Liver (tissue), 9 donors: ENCODE measurements around the gene DOCK2. TPM values are rescaled to one million over a fixed set of nuclear protein-coding genes. Genes with fewer than 3 reads are reported as not detected.

Experiments used
- DNase-seq: peaks from one replicate; pipeline ENCODE4 v3.0.0-alpha.2; 2017; ENCODE audit warnings: low spot score
- H3K27ac ChIP-seq, 2 donors: one replicate each; pipeline ENCODE4 v1.7.0; 2013; ENCODE audit warnings: inconsistent platforms in 2 of 2, low read length in 2 of 2, control low read depth in 1 of 2, low read depth in 1 of 2, mild to moderate bottlenecking in 1 of 2
- H3K27me3 ChIP-seq, 4 donors: one replicate each; pipeline versions ENCODE4 v1.6.1 to v1.7.0; 2013; ENCODE audit warnings: low read length in 3 of 4, inconsistent platforms in 1 of 4, mild to moderate bottlenecking in 1 of 4, moderate library complexity in 1 of 4; ENCODE audit not compliant: control insufficient read depth in 4 of 4, insufficient read depth in 4 of 4
- H3K36me3 ChIP-seq, 4 donors: one replicate each; pipeline versions ENCODE4 v1.6.1 to v1.7.0; 2013; ENCODE audit warnings: low read length in 3 of 4, mild to moderate bottlenecking in 3 of 4, low read depth in 1 of 4, moderate library complexity in 1 of 4; ENCODE audit not compliant: control insufficient read depth in 4 of 4, insufficient read depth in 3 of 4
- H3K4me1 ChIP-seq, 4 donors: one replicate each; pipeline versions ENCODE4 v1.6.1 to v1.7.0; 2013; ENCODE audit warnings: low read length in 3 of 4, mild to moderate bottlenecking in 3 of 4, moderate library complexity in 1 of 4; ENCODE audit not compliant: control insufficient read depth in 4 of 4, insufficient read depth in 4 of 4
- H3K4me3 ChIP-seq, 3 donors: one replicate each; pipeline versions ENCODE4 v1.6.1 to v1.7.0; 2013; ENCODE audit warnings: low read length in 3 of 3, control low read depth in 1 of 3, low read depth in 1 of 3, mild to moderate bottlenecking in 1 of 3
- H3K9ac ChIP-seq, 2 donors: one replicate each; pipeline ENCODE4 v1.7.0; 2013; ENCODE audit warnings: low read length in 2 of 2, mild to moderate bottlenecking in 2 of 2, moderate library complexity in 2 of 2, control low read depth in 1 of 2, low read depth in 1 of 2
- H3K9me3 ChIP-seq, 4 donors: one replicate each; pipeline versions ENCODE4 v1.6.1 to v1.7.0; 2013; ENCODE audit warnings: low read length in 3 of 4; ENCODE audit not compliant: control insufficient read depth in 4 of 4
- ATF3 ChIP-seq: IDR thresholded peaks from 2 replicates; pipeline ENCODE4 v1.6.1; 2016; ENCODE audit warnings: antibody characterized with exemption
- EGR1 ChIP-seq, 2 donors: IDR thresholded peaks; 2 replicates each; pipeline ENCODE4 v1.6.1; 2016 to 2018; ENCODE audit warnings: antibody characterized with exemption in 2 of 2, low read depth in 2 of 2
- FOXA1 ChIP-seq: IDR thresholded peaks from 2 replicates; pipeline ENCODE4 v1.6.1; 2016; ENCODE audit warnings: antibody characterized with exemption
- FOXA2 ChIP-seq: IDR thresholded peaks from 2 replicates; pipeline ENCODE4 v1.6.1; 2016; ENCODE audit warnings: antibody characterized with exemption
- GABPA ChIP-seq, 2 donors: IDR thresholded peaks in 1 of 2; conservative IDR thresholded peaks in 1 of 2; 2 replicates each; pipeline ENCODE4 v1.6.1; 2016; ENCODE audit warnings: antibody characterized with exemption in 2 of 2, mild to moderate bottlenecking in 1 of 2, moderate library complexity in 1 of 2
- HNF4A ChIP-seq, 2 donors: conservative IDR thresholded peaks; 2 replicates each; pipeline ENCODE4 v1.6.1; 2016; ENCODE audit warnings: antibody characterized with exemption in 2 of 2, mild to moderate bottlenecking in 2 of 2
- HNF4G ChIP-seq: IDR thresholded peaks from 2 replicates; pipeline ENCODE4 v1.6.1; 2016; ENCODE audit warnings: antibody characterized with exemption
- JUND ChIP-seq, 2 donors: IDR thresholded peaks; 2 replicates each; pipeline ENCODE4 v1.6.1; 2016; ENCODE audit warnings: antibody characterized with exemption in 2 of 2
- NR2F2 ChIP-seq: IDR thresholded peaks from 2 replicates; pipeline ENCODE4 v1.6.1; 2016; ENCODE audit warnings: antibody characterized with exemption
- RAD21 ChIP-seq, 2 donors: IDR thresholded peaks; 2 replicates each; pipeline ENCODE4 v1.6.1; 2016; ENCODE audit warnings: antibody characterized with exemption in 2 of 2, mild to moderate bottlenecking in 2 of 2
- SP1 ChIP-seq: IDR thresholded peaks from 2 replicates; pipeline ENCODE4 v1.6.1; 2018; ENCODE audit warnings: antibody characterized with exemption, mild to moderate bottlenecking
- TAF1 ChIP-seq: conservative IDR thresholded peaks from 2 replicates; pipeline ENCODE4 v1.6.1; 2016; ENCODE audit warnings: antibody characterized with exemption, mild to moderate bottlenecking
- YY1 ChIP-seq: IDR thresholded peaks from 2 replicates; pipeline ENCODE4 v1.6.1; 2016; ENCODE audit warnings: antibody characterized with exemption, mild to moderate bottlenecking
- WGBS: extraction: QIAGEN DNeasy Blood & Tissue Kit; methylation state at CpG from one replicate; pipeline ENCODE4 v1.1.7; 2013; 5-methylcytosine and 5-hydroxymethylcytosine counted together
- polyA plus RNA-seq, 2 donors: library from polyadenylated mRNA; stranded (reverse) in 1 of 2; unstranded in 1 of 2; fragments of 200-250 nt in 1 of 2; fragments of >200 nt in 1 of 2; fragmentation: Nextera tagmentation in 1 of 2; extraction: Ambion mirVana in 1 of 2; gene quantifications; one replicate each; pipeline versions ENCODE4 v1.2.1 to v1.2.3, GENCODE V29; 2013 to 2015
- total RNA-seq, 2 donors: library from RNA; depleted of rRNA; stranded (reverse); fragments of >200 nt; gene quantifications; one replicate each; pipeline ENCODE4 v1.2.3, GENCODE V29; 2014
- TF ChIP-seq, protein P1 (sequence below): fragments of 150-350 bp; IDR thresholded peaks from 2 replicates; pipeline ENCODE4 v1.5.1; 2017; ENCODE audit warnings: improper control_type of control experiment, low read depth, low read length; ENCODE audit not compliant: missing input control
- TF ChIP-seq, protein P2 (sequence below): IDR thresholded peaks from 2 replicates; pipeline ENCODE4 v1.6.1; 2016; ENCODE audit warnings: antibody characterized with exemption
- TF ChIP-seq, protein P3 (sequence below): IDR thresholded peaks from 2 replicates; pipeline ENCODE4 v1.6.1; 2016; ENCODE audit warnings: antibody characterized with exemption
- donor health status: healthy.
- donor health status: healthy.
- donor health status: healthy.
- donor health status: healthy.
- donor health status: healthy.

Gene DOCK2
- total and polyA plus RNA-seq, 4 donors, result 2.3 to 26.6 (median 8.2) TPM

DNA sequence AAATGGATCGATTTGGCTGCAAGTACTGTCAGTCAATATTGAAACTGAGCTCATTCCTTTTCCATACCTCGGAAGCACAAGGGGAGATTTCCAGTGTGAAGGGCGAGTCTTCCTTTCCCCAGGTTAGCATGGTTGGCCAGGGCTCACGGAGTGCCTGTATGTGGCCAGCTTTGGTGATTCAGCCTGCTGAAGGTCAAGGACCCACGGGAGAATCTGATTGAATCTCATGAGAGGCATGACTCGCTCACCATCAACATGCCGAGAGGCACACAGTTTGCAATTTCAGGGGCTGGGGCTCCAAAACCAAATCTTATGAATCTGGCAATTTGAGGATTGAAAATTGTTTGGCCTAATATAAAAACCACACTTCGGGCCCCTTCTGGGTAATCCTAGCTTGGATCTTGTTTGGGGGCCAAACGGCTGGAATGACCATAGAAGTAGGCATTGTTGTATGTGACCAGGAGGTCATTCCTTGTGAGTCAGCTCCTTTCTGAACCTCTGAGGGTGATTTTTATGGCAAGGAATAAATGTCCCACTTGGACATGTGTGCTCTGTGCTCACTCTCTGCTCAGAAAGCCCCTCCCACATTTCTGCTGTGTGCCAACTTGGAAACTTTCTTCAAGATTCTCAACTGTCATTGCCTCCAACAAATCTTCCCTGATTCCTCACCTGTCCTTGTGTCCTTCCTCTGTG lies 69.8 kb downstream of the DOCK2 start (continued):
- TF ChIP-seq, protein P1, sequence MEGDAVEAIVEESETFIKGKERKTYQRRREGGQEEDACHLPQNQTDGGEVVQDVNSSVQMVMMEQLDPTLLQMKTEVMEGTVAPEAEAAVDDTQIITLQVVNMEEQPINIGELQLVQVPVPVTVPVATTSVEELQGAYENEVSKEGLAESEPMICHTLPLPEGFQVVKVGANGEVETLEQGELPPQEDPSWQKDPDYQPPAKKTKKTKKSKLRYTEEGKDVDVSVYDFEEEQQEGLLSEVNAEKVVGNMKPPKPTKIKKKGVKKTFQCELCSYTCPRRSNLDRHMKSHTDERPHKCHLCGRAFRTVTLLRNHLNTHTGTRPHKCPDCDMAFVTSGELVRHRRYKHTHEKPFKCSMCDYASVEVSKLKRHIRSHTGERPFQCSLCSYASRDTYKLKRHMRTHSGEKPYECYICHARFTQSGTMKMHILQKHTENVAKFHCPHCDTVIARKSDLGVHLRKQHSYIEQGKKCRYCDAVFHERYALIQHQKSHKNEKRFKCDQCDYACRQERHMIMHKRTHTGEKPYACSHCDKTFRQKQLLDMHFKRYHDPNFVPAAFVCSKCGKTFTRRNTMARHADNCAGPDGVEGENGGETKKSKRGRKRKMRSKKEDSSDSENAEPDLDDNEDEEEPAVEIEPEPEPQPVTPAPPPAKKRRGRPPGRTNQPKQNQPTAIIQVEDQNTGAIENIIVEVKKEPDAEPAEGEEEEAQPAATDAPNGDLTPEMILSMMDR, result no peak
- TF ChIP-seq NR2F2, result no peak
- TF ChIP-seq TAF1, result no peak
- no peak for TF ChIP-seq JUND (IDR thresholded peaks at IDR 0.05)
- no peak for TF ChIP-seq YY1

DNA sequence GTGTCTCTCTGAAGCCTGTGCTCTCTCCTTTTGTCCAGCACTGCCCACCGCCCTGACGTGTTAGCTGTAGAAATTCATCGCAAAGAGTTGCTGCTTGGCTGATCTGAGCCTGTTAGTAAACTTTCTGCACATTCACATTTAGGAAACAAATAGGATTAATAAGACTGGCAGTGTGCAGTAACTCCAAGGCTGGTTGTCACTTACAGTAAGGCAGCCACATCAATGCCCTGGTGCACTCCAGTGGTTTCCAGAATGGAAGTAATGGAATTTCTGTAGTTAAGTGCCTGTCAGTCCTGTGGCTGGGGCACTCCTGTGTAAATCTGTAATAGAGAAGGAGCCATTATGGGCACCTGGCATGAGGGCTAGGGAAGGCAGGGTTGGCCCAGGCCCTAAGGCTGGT lies 70.6 kb downstream of the DOCK2 start:
- peaks cover 0 to 5% (median 0%) of the 10 kb centered on the region in 4 donors for H3K27me3 ChIP-seq
- H3K9me3 ChIP-seq, result no peaks in the 10 kb centered on the region
- H3K4me3 ChIP-seq, result no peak overlapping the region
- peaks cover 0 to 2% (median 0%) of the 10 kb centered on the region in 4 donors for H3K36me3 ChIP-seq
- 95% methylated on average over 3 of the region's 3 CpGs for WGBS
- no peaks in the 10 kb centered on the region for H3K4me1 ChIP-seq
- DNase-seq, result no peak
- no peak overlapping the region for H3K27ac ChIP-seq
- TF ChIP-seq SP1 (no peak), EGR1 (IDR thresholded peaks at IDR 0.05; ENCODE audit: low read depth in 2 of 2) (no peak), ATF3 (no peak), HNF4A (conservative IDR thresholded peaks at IDR 0.05) (no peak), HNF4G (no peak), GABPA (IDR thresholded peaks at IDR 0.05 in 1 of 2, conservative IDR thresholded peaks at IDR 0.05 in 1 of 2) (no peak), FOXA2 (no peak), YY1 (no peak), NR2F2 (no peak), JUND (IDR thresholded peaks at IDR 0.05) (no peak), FOXA1 (no peak)
- TF ChIP-seq, protein P2, sequence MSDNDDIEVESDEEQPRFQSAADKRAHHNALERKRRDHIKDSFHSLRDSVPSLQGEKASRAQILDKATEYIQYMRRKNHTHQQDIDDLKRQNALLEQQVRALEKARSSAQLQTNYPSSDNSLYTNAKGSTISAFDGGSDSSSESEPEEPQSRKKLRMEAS, result no peak
- TF ChIP-seq, protein P1, result no peak
- no peak overlapping the region for H3K9ac ChIP-seq

DNA sequence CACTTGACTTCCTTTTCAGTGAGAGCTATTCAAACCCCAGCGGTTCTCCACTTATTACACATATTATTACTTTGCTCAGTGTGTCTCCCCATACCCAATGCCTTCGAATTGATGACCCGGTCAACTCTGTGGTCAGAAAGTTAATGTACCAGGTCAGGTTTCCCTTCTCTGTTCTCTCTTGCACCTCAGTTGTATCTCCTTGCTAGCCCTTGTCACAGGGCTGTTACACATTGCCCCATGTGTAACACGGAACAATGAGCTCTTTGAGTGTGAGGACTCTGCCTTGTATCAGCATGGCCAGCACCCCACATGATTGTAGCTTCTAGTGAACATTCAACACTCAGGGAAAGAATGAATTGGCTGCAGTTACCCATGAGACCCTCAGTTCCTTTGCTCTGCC lies 73.6 kb downstream of the DOCK2 start:
- Histone ChIP-seq H3K9ac (no peak overlapping the region), H3K36me3 (peaks cover 0 to 2% (median 0%) of the 10 kb centered on the region in 4 donors), H3K27ac (no peak overlapping the region), H3K9me3 (no peaks in the 10 kb centered on the region), H3K27me3 (peaks cover 0 to 5% (median 0%) of the 10 kb centered on the region in 4 donors), H3K4me1 (no peaks in the 10 kb centered on the region), H3K4me3 (no peak overlapping the region)
- no peak for DNase-seq
- WGBS, result 50% methylated on average over 4 of the region's 4 CpGs
- TF ChIP-seq HNF4G (no peak), GABPA (IDR thresholded peaks at IDR 0.05 in 1 of 2, conservative IDR thresholded peaks at IDR 0.05 in 1 of 2) (no peak), JUND (IDR thresholded peaks at IDR 0.05) (no peak), TAF1 (no peak), YY1 (no peak), EGR1 (IDR thresholded peaks at IDR 0.05; ENCODE audit: low read depth in 2 of 2) (no peak), NR2F2 (no peak), RAD21 (IDR thresholded peaks at IDR 0.05) (no peak)
- TF ChIP-seq, protein P1, result no peak
- TF ChIP-seq, protein P3, sequence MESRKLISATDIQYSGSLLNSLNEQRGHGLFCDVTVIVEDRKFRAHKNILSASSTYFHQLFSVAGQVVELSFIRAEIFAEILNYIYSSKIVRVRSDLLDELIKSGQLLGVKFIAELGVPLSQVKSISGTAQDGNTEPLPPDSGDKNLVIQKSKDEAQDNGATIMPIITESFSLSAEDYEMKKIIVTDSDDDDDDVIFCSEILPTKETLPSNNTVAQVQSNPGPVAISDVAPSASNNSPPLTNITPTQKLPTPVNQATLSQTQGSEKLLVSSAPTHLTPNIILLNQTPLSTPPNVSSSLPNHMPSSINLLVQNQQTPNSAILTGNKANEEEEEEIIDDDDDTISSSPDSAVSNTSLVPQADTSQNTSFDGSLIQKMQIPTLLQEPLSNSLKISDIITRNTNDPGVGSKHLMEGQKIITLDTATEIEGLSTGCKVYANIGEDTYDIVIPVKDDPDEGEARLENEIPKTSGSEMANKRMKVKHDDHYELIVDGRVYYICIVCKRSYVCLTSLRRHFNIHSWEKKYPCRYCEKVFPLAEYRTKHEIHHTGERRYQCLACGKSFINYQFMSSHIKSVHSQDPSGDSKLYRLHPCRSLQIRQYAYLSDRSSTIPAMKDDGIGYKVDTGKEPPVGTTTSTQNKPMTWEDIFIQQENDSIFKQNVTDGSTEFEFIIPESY, result no peak
